Gastroesophageal sphincter (tissue), 4 donors: ENCODE measurements around the gene SSU72. TPM values are rescaled to one million over a fixed set of nuclear protein-coding genes. Genes with fewer than 3 reads are reported as not detected.

ENCODE experiments used
- ATAC-seq: fragments of 150-250 bp; one replicate; pipeline ENCODE4 v1.9.1; 2016; ENCODE audit warnings: mild to moderate bottlenecking, moderate library complexity
- H3K27ac ChIP-seq, 4 donors: fragments of 200-600 bp; sonication (generic) in 3 of 4; 1 replicate in 3 of 4; 2 replicates in 1 of 4; pipeline ENCODE4 v1.5.1; 2016 to 2019
- H3K27me3 ChIP-seq: fragments of 200-600 bp; sonication (generic); one replicate; pipeline ENCODE4 v1.5.1; 2019
- H3K36me3 ChIP-seq, 2 donors: fragments of 200-600 bp; sonication (generic); one replicate each; pipeline ENCODE4 v1.5.1; 2019; ENCODE audit warnings: control low read depth in 1 of 2
- H3K4me1 ChIP-seq, 3 donors: fragments of 200-600 bp; sonication (generic); 1 replicate in 2 of 3; 2 replicates in 1 of 3; pipeline ENCODE4 v1.5.1; 2016 to 2019; ENCODE audit warnings: control low read depth in 2 of 3
- H3K4me3 ChIP-seq, 2 donors: fragments of 200-600 bp; sonication (generic); one replicate each; pipeline ENCODE4 v1.5.1; 2019; ENCODE audit warnings: mild to moderate bottlenecking in 1 of 2, moderate library complexity in 1 of 2
- H3K9me3 ChIP-seq, 3 donors: fragments of 200-600 bp; sonication (generic); one replicate each; pipeline ENCODE4 v1.5.1; 2017 to 2019; ENCODE audit warnings: control low read depth in 2 of 3
- EP300 ChIP-seq: sonication (generic); formaldehyde crosslinking; IDR thresholded peaks from one replicate; pipeline ENCODE4 v1.6.1; 2017; ENCODE audit warnings: antibody characterized with exemption, mild to moderate bottlenecking
- POLR2A ChIP-seq, 2 donors: fragments of 450-650 bp; IDR thresholded peaks; one replicate each; pipeline ENCODE4 v1.6.1; 2017; ENCODE audit warnings: antibody characterized with exemption in 2 of 2, mild to moderate bottlenecking in 2 of 2, moderate library complexity in 1 of 2
- POLR2AphosphoS5 ChIP-seq: sonication (generic); formaldehyde crosslinking; IDR thresholded peaks from one replicate; pipeline ENCODE4 v1.6.1; 2017; ENCODE audit warnings: antibody characterized with exemption
- WGBS, 2 donors: methylation state at CpG; one replicate each; pipeline ENCODE4 v1.1.5; 2018; ENCODE audit warnings: low coverage in 1 of 2; 5-methylcytosine and 5-hydroxymethylcytosine counted together
- total RNA-seq, 4 donors: library from RNA; depleted of rRNA; stranded (reverse); fragments of >200 nt; gene quantifications; one replicate each; pipeline ENCODE4 v1.1.0, GENCODE V29; 2016
- TF ChIP-seq, protein P1 (sequence below), 4 experiments: fragments of 200-600 bp in 2 of 4; fragments of 450-650 bp in 2 of 4; sonication (generic) in 1 of 4; IDR thresholded peaks; one replicate each; pipeline ENCODE4 v1.5.1; 2017 to 2019; ENCODE audit warnings: antibody characterized with exemption in 4 of 4, mild to moderate bottlenecking in 2 of 4, moderate library complexity in 2 of 4

Gene SSU72
- total RNA-seq, 4 donors from 2014 or later = 90.5 to 109 (median 98.9) TPM

DNA sequence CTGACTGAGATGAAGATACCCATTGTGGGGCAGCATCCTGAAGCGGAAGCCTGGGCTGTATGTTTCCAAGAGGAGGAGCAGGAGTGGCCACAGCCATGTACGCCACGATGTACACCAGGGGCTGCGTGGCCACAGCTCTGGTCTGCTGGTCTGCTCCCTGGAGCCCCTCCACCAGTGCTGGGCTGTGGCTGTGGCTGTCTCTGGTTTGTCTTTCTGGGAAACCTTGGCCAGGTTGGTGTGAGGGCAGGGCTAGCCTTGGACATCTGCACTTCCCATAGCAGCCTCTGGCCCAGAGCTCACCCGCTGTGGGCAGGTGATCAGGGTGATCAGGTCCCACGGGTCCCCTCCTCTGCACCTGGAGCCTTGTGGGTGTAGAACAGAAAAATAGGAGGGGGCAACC, 43.3 kb upstream of the SSU72 start:
- 85% methylated on average over 5 of the region's 6 CpGs; no CpG with 5 or more reads in 1 of the 2 donors for WGBS, 2 donors
- Histone ChIP-seq H3K4me1 (peaks cover 0 to 72% (median 22%) of the 10 kb centered on the region in 3 donors), H3K9me3 (no peaks in the 10 kb centered on the region), H3K36me3 (peaks cover 0 to 25% of the 10 kb centered on the region in 2 donors), H3K27ac (no peak overlapping the region), H3K27me3 (no peaks in the 10 kb centered on the region), H3K4me3 (no peak overlapping the region)
- TF ChIP-seq, protein P1, sequence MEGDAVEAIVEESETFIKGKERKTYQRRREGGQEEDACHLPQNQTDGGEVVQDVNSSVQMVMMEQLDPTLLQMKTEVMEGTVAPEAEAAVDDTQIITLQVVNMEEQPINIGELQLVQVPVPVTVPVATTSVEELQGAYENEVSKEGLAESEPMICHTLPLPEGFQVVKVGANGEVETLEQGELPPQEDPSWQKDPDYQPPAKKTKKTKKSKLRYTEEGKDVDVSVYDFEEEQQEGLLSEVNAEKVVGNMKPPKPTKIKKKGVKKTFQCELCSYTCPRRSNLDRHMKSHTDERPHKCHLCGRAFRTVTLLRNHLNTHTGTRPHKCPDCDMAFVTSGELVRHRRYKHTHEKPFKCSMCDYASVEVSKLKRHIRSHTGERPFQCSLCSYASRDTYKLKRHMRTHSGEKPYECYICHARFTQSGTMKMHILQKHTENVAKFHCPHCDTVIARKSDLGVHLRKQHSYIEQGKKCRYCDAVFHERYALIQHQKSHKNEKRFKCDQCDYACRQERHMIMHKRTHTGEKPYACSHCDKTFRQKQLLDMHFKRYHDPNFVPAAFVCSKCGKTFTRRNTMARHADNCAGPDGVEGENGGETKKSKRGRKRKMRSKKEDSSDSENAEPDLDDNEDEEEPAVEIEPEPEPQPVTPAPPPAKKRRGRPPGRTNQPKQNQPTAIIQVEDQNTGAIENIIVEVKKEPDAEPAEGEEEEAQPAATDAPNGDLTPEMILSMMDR (IDR thresholded peaks at IDR 0.05) = no peak
- TF ChIP-seq POLR2A (IDR thresholded peaks at IDR 0.05) (no peak), EP300 (no peak), POLR2AphosphoS5 (no peak)
- no peak for ATAC-seq

DNA sequence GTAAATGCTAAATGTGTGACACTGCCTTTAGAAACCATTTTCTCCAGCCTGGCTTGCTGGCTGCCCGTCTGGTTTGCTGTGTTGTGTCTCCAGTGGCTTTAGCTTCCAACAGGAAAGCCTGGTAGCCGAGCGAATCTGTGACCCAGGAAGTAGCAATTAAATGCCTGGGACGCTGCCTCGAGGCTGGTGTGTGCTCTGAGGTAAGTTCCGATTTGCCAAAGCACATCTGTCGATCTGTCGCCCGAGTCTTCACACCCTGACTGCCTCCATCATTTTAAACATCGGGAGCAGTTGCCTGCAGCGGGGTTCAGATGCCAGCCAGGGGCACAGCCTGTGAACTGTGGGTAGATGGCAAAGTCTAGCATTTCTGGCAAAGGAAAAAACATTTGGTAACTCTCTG, 42.9 kb upstream of the SSU72 start:
- peaks cover 0 to 25% of the 10 kb centered on the region in 2 donors for H3K36me3 ChIP-seq
- no peak overlapping the region for H3K4me3 ChIP-seq
- no peak overlapping the region for H3K27ac ChIP-seq
- H3K9me3 ChIP-seq = no peaks in the 10 kb centered on the region
- no peak for TF ChIP-seq POLR2AphosphoS5
- TF ChIP-seq, protein P1 (IDR thresholded peaks at IDR 0.05) = no peak
- no peak for TF ChIP-seq EP300
- no peak for TF ChIP-seq POLR2A (IDR thresholded peaks at IDR 0.05)
- peaks cover 0 to 69% (median 22%) of the 10 kb centered on the region in 3 donors for H3K4me1 ChIP-seq
- H3K27me3 ChIP-seq = no peaks in the 10 kb centered on the region
- ATAC-seq = no peak
- WGBS, 2 donors = 92% methylated on average over 4 of the region's 11 CpGs; no CpG with 5 or more reads in 1 of the 2 donors

DNA sequence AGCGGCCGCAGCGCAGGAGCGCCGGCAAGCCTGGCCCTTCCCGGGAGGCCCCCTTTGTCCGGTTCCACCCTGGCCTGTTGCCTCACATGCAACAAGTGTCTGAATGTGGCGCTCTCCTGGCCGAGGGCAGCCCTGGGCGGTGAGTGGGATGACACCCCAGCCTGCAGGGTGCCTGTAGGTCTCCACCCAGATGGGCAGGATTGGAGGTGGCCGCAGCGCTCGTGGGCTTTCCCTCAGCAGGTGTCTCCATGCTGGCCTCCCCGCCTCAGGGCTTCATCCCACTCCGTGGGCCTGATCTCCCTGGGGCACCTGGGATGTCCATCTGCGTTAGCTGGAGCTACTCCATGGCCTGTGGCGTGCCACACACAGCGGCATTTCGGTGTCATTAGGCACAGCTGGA, 42.2 kb upstream of the SSU72 start:
- TF ChIP-seq POLR2A (IDR thresholded peaks at IDR 0.05) (no peak), EP300 (no peak), POLR2AphosphoS5 (no peak)
- TF ChIP-seq, protein P1 (IDR thresholded peaks at IDR 0.05) = no peak
- Histone ChIP-seq H3K4me3 (peak overlapping the region; percentile 70 to 85), H3K9me3 (no peaks in the 10 kb centered on the region), H3K27ac (peak overlapping the region in 1 of 4 donors; percentile 100), H3K4me1 (peaks cover 0 to 62% (median 22%) of the 10 kb centered on the region in 3 donors), H3K27me3 (no peaks in the 10 kb centered on the region), H3K36me3 (peaks cover 0 to 25% of the 10 kb centered on the region in 2 donors)
- 75 to 88% methylated on average over 2 to 6 of the region's 19 CpGs for WGBS, 2 donors
- no peak for ATAC-seq

DNA sequence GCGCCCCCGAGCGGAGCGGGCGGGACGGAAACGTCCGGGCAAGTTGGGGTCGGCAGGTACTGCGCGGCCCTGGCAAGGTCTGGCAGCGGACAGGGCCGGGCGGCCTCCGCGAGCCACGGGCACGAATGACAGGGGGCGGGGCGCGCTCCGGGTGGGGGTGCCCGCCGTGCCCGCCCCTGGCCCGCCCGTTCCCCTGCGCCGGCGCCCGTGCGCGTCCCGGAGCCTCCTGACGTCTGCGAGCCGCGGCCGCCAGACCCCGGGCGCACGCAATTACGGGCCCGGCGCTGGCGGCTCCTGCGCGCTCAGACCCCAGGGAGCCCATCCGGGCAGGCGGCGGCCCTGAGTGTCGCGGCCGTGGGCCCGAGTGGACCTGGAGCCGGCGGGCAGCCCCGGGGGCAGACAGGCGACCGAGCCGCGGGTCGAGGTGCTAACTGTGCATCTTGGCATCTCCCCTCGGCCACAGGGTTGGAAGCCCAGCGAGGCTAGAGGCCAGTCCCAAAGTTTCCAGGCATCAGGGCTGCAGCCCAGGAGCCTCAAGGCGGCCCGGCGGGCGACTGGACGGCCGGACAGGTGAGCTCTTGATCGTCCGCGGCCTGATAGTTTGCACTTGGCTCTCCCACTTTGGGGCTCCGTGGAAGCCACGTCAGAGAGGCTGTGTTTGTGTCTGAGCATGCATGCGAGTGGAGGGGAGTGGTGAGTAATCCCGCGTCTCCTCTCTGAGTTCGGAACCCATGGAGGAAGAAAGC, 41.6 kb upstream of the SSU72 start:
- peaks cover 0 to 25% of the 10 kb centered on the region in 2 donors for H3K36me3 ChIP-seq
- peak overlapping the region; percentile 91 to 100 (median 100) for H3K27ac ChIP-seq
- H3K27me3 ChIP-seq = no peaks in the 10 kb centered on the region
- peaks cover 0 to 56% (median 22%) of the 10 kb centered on the region in 3 donors for H3K4me1 ChIP-seq
- WGBS, 2 donors = 44% methylated on average over 3 of the region's 80 CpGs; no CpG with 5 or more reads in 1 of the 2 donors
- peak overlapping the region; percentile 70 to 85 for H3K4me3 ChIP-seq
- ATAC-seq = peak; percentile 25
- TF ChIP-seq EP300 (no peak), POLR2A (IDR thresholded peaks at IDR 0.05) (no peak), POLR2AphosphoS5 (no peak)
- TF ChIP-seq, protein P1 (IDR thresholded peaks at IDR 0.05) = no peak
- H3K9me3 ChIP-seq = no peaks in the 10 kb centered on the region
